GM18511 (cell line): ENCODE measurements around the gene RDH13.
"Not testable (repeated sequence)": the region's sequence is repeated elsewhere in the genome, so short reads cannot be mapped to it uniquely, and the experiment has no call there.

Experiments used
- ATAC-seq: cut with Tn5 transposase; IDR thresholded peaks from one replicate; pipeline ENCODE4 v1.9.1; 2021; ENCODE audit warnings: mild to moderate bottlenecking, moderate library complexity; ENCODE audit not compliant: unreplicated experiment

Gene RDH13

GRCh38 chr19:55062735-55063491 is at the start of gene RDH13:
TSS of gene RDH13 (minus strand) at chr19:55063148. CDS start at chr19:55063032, 116 bp downstream.
- ATAC-seq, result peak; percentile 93

- no peak for ATAC-seq
Observed at GRCh38 chr19:55112246-55112776, 49.4 kb upstream of the RDH13 start.

- ATAC-seq, result no peak
Observed at GRCh38 chr19:55111238-55111831, 48.4 kb upstream of the RDH13 start.

- no peak for ATAC-seq
Observed at GRCh38 chr19:55109527-55110291, 46.8 kb upstream of the RDH13 start.

- not testable (repeated sequence) for ATAC-seq
Observed at GRCh38 chr19:55107252-55107651, 44.3 kb upstream of the RDH13 start.

GRCh38 chr19:55106591-55106990 is 43.6 kb upstream of the RDH13 start:
- no peak for ATAC-seq

GRCh38 chr19:55105237-55105636 is 42.3 kb upstream of the RDH13 start:
- ATAC-seq, result no peak

GRCh38 chr19:55103190-55103589 is 40.2 kb upstream of the RDH13 start:
- no peak for ATAC-seq

- ATAC-seq, result no peak
Observed at GRCh38 chr19:55101261-55101660, 38.3 kb upstream of the RDH13 start.

- no peak for ATAC-seq
Observed at GRCh38 chr19:55099557-55100506, 36.9 kb upstream of the RDH13 start.

GRCh38 chr19:55098716-55099556 is 36.0 kb upstream of the RDH13 start:
- no peak for ATAC-seq

GRCh38 chr19:55097864-55098715 is 35.1 kb upstream of the RDH13 start:
- ATAC-seq, result no peak

- no peak for ATAC-seq
Observed at GRCh38 chr19:55096061-55096701, 33.2 kb upstream of the RDH13 start.

- no peak for ATAC-seq
Observed at GRCh38 chr19:55095260-55096060, 32.5 kb upstream of the RDH13 start.

GRCh38 chr19:55094456-55095259 is 31.7 kb upstream of the RDH13 start:
- no peak for ATAC-seq
